ENCODE data around the gene CDH9. TPM values are rescaled to one million over a fixed set of nuclear protein-coding genes. Genes with fewer than 3 reads are reported as not detected.

The CDH9 gene
- total RNA-seq, 2 experiments from 2014 or later: not detected

GRCh38 chr5:26942481-26942880 lies 95.9 kb downstream of the CDH9 start:
- ChIA-PET CTCF (no interaction called here), POLR2A (no interaction called here)
- Histone ChIP-seq H3K4me3 (ENCODE audit: low read length) (no peak overlapping the region), H3K36me3 (ENCODE audit: insufficient read depth, low read length) (no peaks in the 10 kb centered on the region), H3K27me3 (ENCODE audit: control insufficient read depth in 1 of 2, insufficient read depth in 2 of 2, low read length in 2 of 2) (no peaks in the 10 kb centered on the region), H3K4me1 (ENCODE audit: insufficient read depth, low read length) (no peaks in the 10 kb centered on the region), H3K9me3 (ENCODE audit: control insufficient read depth in 1 of 2, insufficient read depth in 1 of 2, low read length in 2 of 2) (peaks cover 0 to 5% of the 10 kb centered on the region in 2 experiments), H3K27ac (ENCODE audit: low read depth in 1 of 2, low read length in 2 of 2) (no peak overlapping the region)
- Mint-ChIP-seq H3K4me3 (no peak overlapping the region), H3K9me3 (peaks cover 4% of the 10 kb centered on the region), H3K4me1 (ENCODE audit: low read depth) (no peaks in the 10 kb centered on the region), H3K27ac (no peak overlapping the region), H3K36me3 (ENCODE audit: low read depth) (no peaks in the 10 kb centered on the region), H3K27me3 (no peaks in the 10 kb centered on the region)
- DNase-seq (no peak), ATAC-seq (ENCODE audit: poor library complexity) (no peak)
- intact Hi-C loops (cut with DNase I, micrococcal nuclease): no loop called here
- TF ChIP-seq, protein P1, sequence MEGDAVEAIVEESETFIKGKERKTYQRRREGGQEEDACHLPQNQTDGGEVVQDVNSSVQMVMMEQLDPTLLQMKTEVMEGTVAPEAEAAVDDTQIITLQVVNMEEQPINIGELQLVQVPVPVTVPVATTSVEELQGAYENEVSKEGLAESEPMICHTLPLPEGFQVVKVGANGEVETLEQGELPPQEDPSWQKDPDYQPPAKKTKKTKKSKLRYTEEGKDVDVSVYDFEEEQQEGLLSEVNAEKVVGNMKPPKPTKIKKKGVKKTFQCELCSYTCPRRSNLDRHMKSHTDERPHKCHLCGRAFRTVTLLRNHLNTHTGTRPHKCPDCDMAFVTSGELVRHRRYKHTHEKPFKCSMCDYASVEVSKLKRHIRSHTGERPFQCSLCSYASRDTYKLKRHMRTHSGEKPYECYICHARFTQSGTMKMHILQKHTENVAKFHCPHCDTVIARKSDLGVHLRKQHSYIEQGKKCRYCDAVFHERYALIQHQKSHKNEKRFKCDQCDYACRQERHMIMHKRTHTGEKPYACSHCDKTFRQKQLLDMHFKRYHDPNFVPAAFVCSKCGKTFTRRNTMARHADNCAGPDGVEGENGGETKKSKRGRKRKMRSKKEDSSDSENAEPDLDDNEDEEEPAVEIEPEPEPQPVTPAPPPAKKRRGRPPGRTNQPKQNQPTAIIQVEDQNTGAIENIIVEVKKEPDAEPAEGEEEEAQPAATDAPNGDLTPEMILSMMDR (IDR thresholded peaks at IDR 0.05): no peak

GRCh38 chr5:26940994-26941393 lies 97.4 kb downstream of the CDH9 start:
- TF ChIP-seq, protein P1 (IDR thresholded peaks at IDR 0.05): no peak
- H3K27me3 ChIP-seq (ENCODE audit: control insufficient read depth in 1 of 2, insufficient read depth in 2 of 2, low read length in 2 of 2): no peaks in the 10 kb centered on the region
- Mint-ChIP-seq H3K9me3 (peaks cover 4% of the 10 kb centered on the region), H3K4me3 (no peak overlapping the region), H3K27me3 (no peaks in the 10 kb centered on the region), H3K27ac (no peak overlapping the region), H3K4me1 (ENCODE audit: low read depth) (no peaks in the 10 kb centered on the region), H3K36me3 (ENCODE audit: low read depth) (no peaks in the 10 kb centered on the region)
- H3K9me3 ChIP-seq (ENCODE audit: control insufficient read depth in 1 of 2, insufficient read depth in 1 of 2, low read length in 2 of 2): peaks cover 0 to 5% of the 10 kb centered on the region in 2 experiments
- DNase-seq (no peak), ATAC-seq (ENCODE audit: poor library complexity) (no peak)
- no peak overlapping the region for H3K4me3 ChIP-seq (ENCODE audit: low read length)
- intact Hi-C loops (cut with DNase I, micrococcal nuclease): no loop called here
- no peaks in the 10 kb centered on the region for H3K36me3 ChIP-seq (ENCODE audit: insufficient read depth, low read length)
- no peak overlapping the region for H3K27ac ChIP-seq (ENCODE audit: low read depth in 1 of 2, low read length in 2 of 2)
- CTCF ChIA-PET: no interaction called here
- no peaks in the 10 kb centered on the region for H3K4me1 ChIP-seq (ENCODE audit: insufficient read depth, low read length)
- POLR2A ChIA-PET: no interaction called here

GRCh38 chr5:26932238-26932637 lies 106.1 kb downstream of the CDH9 start:
- Histone ChIP-seq H3K36me3 (ENCODE audit: insufficient read depth, low read length) (no peaks in the 10 kb centered on the region), H3K9me3 (ENCODE audit: control insufficient read depth in 1 of 2, insufficient read depth in 1 of 2, low read length in 2 of 2) (peaks cover 0 to 8% of the 10 kb centered on the region in 2 experiments), H3K27ac (ENCODE audit: low read depth in 1 of 2, low read length in 2 of 2) (no peak overlapping the region), H3K4me3 (ENCODE audit: low read length) (no peak overlapping the region), H3K27me3 (ENCODE audit: control insufficient read depth in 1 of 2, insufficient read depth in 2 of 2, low read length in 2 of 2) (no peaks in the 10 kb centered on the region), H3K4me1 (ENCODE audit: insufficient read depth, low read length) (no peaks in the 10 kb centered on the region)
- no peak overlapping the region for H3K4me3 Mint-ChIP-seq
- POLR2A ChIA-PET: no interaction called here
- DNase-seq (no peak), ATAC-seq (ENCODE audit: poor library complexity) (no peak)
- intact Hi-C loops (cut with DNase I, micrococcal nuclease): no loop called here
- no peak overlapping the region for H3K27ac Mint-ChIP-seq
- no peaks in the 10 kb centered on the region for H3K4me1 Mint-ChIP-seq (ENCODE audit: low read depth)
- H3K9me3 Mint-ChIP-seq: peaks cover 15% of the 10 kb centered on the region
- CTCF ChIA-PET: no interaction called here
- TF ChIP-seq, protein P1 (IDR thresholded peaks at IDR 0.05): no peak
- H3K27me3 Mint-ChIP-seq: no peaks in the 10 kb centered on the region
- H3K36me3 Mint-ChIP-seq (ENCODE audit: low read depth): no peaks in the 10 kb centered on the region

Data from CD4-positive, alpha-beta T cell (primary cell).